Measurements from ENCODE around the gene EREG.

DNA sequence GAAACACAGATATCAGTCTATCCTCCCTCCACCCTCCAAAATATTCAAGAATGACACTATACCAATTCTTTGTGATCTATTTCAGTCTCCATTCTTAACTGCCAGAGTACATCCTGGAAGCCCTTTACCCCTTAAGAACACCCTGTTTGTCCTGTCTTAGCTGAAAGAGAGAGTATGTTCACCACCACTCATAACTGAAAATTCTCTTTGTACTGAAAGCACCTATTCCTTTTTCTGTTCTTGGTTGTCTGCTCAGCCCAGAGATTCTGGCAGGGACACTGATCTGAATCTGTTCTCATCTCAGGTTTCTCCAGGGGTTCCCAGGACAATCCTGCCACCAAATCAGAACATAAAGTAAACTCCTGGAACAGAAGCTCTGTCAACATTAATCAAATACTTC is 25.4 kb upstream of the EREG start:
- TF ChIP-seq, protein P1, sequence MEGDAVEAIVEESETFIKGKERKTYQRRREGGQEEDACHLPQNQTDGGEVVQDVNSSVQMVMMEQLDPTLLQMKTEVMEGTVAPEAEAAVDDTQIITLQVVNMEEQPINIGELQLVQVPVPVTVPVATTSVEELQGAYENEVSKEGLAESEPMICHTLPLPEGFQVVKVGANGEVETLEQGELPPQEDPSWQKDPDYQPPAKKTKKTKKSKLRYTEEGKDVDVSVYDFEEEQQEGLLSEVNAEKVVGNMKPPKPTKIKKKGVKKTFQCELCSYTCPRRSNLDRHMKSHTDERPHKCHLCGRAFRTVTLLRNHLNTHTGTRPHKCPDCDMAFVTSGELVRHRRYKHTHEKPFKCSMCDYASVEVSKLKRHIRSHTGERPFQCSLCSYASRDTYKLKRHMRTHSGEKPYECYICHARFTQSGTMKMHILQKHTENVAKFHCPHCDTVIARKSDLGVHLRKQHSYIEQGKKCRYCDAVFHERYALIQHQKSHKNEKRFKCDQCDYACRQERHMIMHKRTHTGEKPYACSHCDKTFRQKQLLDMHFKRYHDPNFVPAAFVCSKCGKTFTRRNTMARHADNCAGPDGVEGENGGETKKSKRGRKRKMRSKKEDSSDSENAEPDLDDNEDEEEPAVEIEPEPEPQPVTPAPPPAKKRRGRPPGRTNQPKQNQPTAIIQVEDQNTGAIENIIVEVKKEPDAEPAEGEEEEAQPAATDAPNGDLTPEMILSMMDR (optimal IDR thresholded peaks at IDR 0.05 in 1 of 3, IDR thresholded peaks at IDR 0.05 in 1 of 3, conservative IDR thresholded peaks at IDR 0.05 in 1 of 3; ENCODE audit: extremely low read depth in 1 of 3, insufficient read depth in 2 of 3, low read length in 3 of 3), result no peak
- no peak for TF ChIP-seq EZH2 (IDR thresholded peaks at IDR 0.05; ENCODE audit: low read length)

Measured in keratinocyte (primary cell).